Activated CD8-positive, alpha-beta T cell treated with anti-CD3 and anti-CD28 coated beads for 36 hours (primary cell): Measurements from ENCODE around the gene HSD17B3. TPM values are rescaled to one million over a fixed set of nuclear protein-coding genes. Genes with fewer than 3 reads are reported as not detected.
"Not testable (repeated sequence)": the region's sequence is repeated elsewhere in the genome, so short reads cannot be mapped to it uniquely, and the experiment has no call there.

Experiments
- ATAC-seq: fragments of 200-7000 bp; cut with Tn5 transposase; one replicate; pipeline ENCODE4 v1.10.0; 2021; ENCODE audit warnings: mild to moderate bottlenecking, moderate library complexity
- CTCF ChIA-PET: fragments of 350-600 bp; sonication (Branson Sonifier 250); formaldehyde crosslinking; loops from one replicate; lab custom pipeline; 2021; ENCODE audit warnings: antibody characterized with exemption; lab: Charles Lee
- POLR2A ChIA-PET: fragments of 350-600 bp; sonication (Branson Sonifier 250); formaldehyde crosslinking; loops from one replicate; lab custom pipeline; 2021; ENCODE audit warnings: antibody characterized with exemption; lab: Charles Lee
- DNase-seq: peaks from one replicate; pipeline ENCODE4 v3.0.0-alpha.2; 2020
- H3K27ac Mint-ChIP-seq: one replicate; pipeline ENCODE4 v1.8.0; 2021; ENCODE audit warnings: mild to moderate bottlenecking, mixed read lengths
- H3K27me3 Mint-ChIP-seq: one replicate; pipeline ENCODE4 v1.8.0; 2021; ENCODE audit warnings: mixed read lengths
- H3K36me3 Mint-ChIP-seq: one replicate; pipeline ENCODE4 v1.8.0; 2021; ENCODE audit warnings: low read depth, mixed read lengths
- H3K4me1 Mint-ChIP-seq: one replicate; pipeline ENCODE4 v1.8.0; 2021; ENCODE audit warnings: low read depth, mixed read lengths
- H3K4me3 Mint-ChIP-seq: one replicate; pipeline ENCODE4 v1.8.0; 2021; ENCODE audit warnings: mild to moderate bottlenecking, moderate library complexity, mixed read lengths
- H3K9me3 Mint-ChIP-seq: one replicate; pipeline ENCODE4 v1.8.0; 2021; ENCODE audit warnings: mixed read lengths
- CTCF ChIP-seq: fragments of 200-600 bp; IDR thresholded peaks from one replicate; pipeline ENCODE4 v1.8.0; 2022; ENCODE audit warnings: antibody characterized with exemption, mild to moderate bottlenecking
- intact Hi-C: fragments of 100-400 bp; cut with micrococcal nuclease; formaldehyde crosslinking; loops from one replicate; pipeline ENCODE4 v1.10.0; 2022
- total RNA-seq, 2 experiments: library from RNA; stranded (reverse); gene quantifications; one replicate each; pipeline ENCODE4 v1.2.3, GENCODE V29; 2021

The HSD17B3 gene
- total RNA-seq, 2 experiments from 2014 or later: not detected

- H3K4me3 Mint-ChIP-seq: no peak overlapping the region
- ChIA-PET CTCF (interaction anchor here (1.2 to 4.6 kb wide), 6 partner anchors 9 to 72 kb away, joined by 4 to 24 read pairs (median 6); no protein-coding TSS in a partner anchor), POLR2A (no interaction called here)
- H3K36me3 Mint-ChIP-seq: no peaks in the 10 kb centered on the region
- H3K27me3 Mint-ChIP-seq: peaks cover 46% of the 10 kb centered on the region
- no peak overlapping the region for H3K27ac Mint-ChIP-seq
- no peak for TF ChIP-seq CTCF
- ATAC-seq (no peak), DNase-seq (peak; percentile 22)
- intact Hi-C loops: no loop called here
- H3K4me1 Mint-ChIP-seq: peaks cover 14% of the 10 kb centered on the region
- H3K9me3 Mint-ChIP-seq: no peaks in the 10 kb centered on the region
These were observed 56.6 kb downstream of the HSD17B3 start for GRCh38 chr9:96245399-96245798.

DNA sequence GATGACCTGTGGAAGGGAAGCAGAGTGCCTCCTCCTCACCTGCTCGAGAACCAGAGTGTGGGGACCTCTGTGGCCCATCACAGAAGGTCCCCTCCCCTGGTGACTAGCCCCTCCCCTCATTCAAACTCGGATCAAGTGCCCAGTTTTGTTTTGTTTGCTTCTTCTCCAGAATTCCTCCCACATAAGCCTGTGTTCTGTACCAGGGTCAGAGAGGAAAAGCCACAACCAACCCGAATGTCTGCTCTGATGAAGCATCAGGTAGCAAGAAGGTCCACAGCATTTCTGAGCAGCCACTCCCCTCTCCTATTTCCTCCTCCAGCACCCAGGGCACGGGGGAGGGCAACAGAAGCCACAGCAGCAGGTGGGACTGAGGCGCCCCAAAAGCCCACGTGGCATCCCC lies 58.2 kb downstream of the HSD17B3 start:
- H3K4me3 Mint-ChIP-seq: no peak overlapping the region
- ATAC-seq (no peak), DNase-seq (no peak)
- H3K27ac Mint-ChIP-seq: no peak overlapping the region
- POLR2A ChIA-PET: interaction anchor here (1.9 kb wide), 1 partner anchor 16 kb away, joined by 4 read pairs; no protein-coding TSS in a partner anchor
- H3K27me3 Mint-ChIP-seq: peaks cover 54% of the 10 kb centered on the region
- intact Hi-C loops: no loop called here
- TF ChIP-seq CTCF: no peak
- H3K4me1 Mint-ChIP-seq: peaks cover 14% of the 10 kb centered on the region
- no peaks in the 10 kb centered on the region for H3K36me3 Mint-ChIP-seq
- CTCF ChIA-PET: interaction anchor here (1.4 to 4.6 kb wide), 2 partner anchors 11 to 73 kb away, joined by 3 to 24 read pairs; no protein-coding TSS in a partner anchor
- H3K9me3 Mint-ChIP-seq: no peaks in the 10 kb centered on the region

DNA sequence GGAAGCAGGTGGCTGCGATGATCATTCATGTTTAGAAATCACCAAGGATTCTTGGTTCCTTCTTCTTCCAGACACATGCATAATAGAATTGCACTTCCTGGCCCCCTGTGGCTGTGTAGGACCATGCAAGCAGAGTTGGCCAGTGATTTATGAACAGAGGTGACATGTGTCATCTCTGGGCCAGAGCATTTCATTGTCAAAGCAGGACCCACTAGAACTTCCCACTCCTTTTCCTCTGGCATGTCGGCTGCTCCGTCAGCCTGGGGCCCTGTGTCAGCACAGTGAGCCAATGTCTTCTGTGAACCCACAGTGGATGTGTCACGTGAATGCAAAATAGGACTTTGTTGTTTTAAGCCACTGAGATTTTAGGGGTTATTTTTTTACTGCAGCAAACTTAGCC lies 59.2 kb downstream of the HSD17B3 start:
- Mint-ChIP-seq H3K36me3 (no peaks in the 10 kb centered on the region), H3K9me3 (no peaks in the 10 kb centered on the region), H3K27me3 (peaks cover 53% of the 10 kb centered on the region), H3K4me3 (no peak overlapping the region), H3K4me1 (peaks cover 14% of the 10 kb centered on the region), H3K27ac (no peak overlapping the region)
- POLR2A ChIA-PET: interaction anchor here (1.9 kb wide), 1 partner anchor 17 kb away, joined by 4 read pairs; no protein-coding TSS in a partner anchor
- ATAC-seq (no peak), DNase-seq (no peak)
- intact Hi-C loops: no loop called here
- CTCF ChIA-PET: interaction anchor here (1.4 to 4.6 kb wide), 2 partner anchors 10 to 74 kb away, joined by 3 to 24 read pairs; no protein-coding TSS in a partner anchor
- no peak for TF ChIP-seq CTCF

DNA sequence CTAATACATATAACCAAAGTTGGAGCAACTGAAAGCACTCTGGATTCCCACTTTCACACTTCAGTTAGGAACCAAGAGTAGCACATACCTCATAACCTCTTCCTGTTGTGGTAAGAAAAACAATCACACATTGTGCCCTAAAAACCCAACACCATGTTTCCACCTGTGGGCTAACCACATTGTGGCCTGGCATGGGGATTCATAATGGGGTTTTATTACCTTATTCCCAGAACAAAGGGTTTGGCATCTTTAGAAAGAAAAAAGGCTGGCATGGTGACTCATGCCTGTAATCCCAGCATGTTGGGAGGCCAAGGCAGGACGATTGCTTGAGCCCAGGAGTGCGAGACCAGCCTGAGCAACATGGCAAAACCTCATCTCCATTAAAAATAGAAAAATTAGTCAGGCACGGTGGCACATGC lies 60.6 kb downstream of the HSD17B3 start:
- intact Hi-C loops: no loop called here
- ATAC-seq (peak; percentile 72), DNase-seq (peak; percentile 81)
- peak overlapping the region; percentile 36 for H3K4me3 Mint-ChIP-seq
- CTCF ChIA-PET: no interaction called here
- peaks cover 14% of the 10 kb centered on the region for H3K4me1 Mint-ChIP-seq
- no peak for TF ChIP-seq CTCF
- no peaks in the 10 kb centered on the region for H3K36me3 Mint-ChIP-seq
- no peaks in the 10 kb centered on the region for H3K9me3 Mint-ChIP-seq
- POLR2A ChIA-PET: no interaction called here
- peaks cover 61% of the 10 kb centered on the region for H3K27me3 Mint-ChIP-seq
- H3K27ac Mint-ChIP-seq: peak overlapping the region; percentile 60

DNA sequence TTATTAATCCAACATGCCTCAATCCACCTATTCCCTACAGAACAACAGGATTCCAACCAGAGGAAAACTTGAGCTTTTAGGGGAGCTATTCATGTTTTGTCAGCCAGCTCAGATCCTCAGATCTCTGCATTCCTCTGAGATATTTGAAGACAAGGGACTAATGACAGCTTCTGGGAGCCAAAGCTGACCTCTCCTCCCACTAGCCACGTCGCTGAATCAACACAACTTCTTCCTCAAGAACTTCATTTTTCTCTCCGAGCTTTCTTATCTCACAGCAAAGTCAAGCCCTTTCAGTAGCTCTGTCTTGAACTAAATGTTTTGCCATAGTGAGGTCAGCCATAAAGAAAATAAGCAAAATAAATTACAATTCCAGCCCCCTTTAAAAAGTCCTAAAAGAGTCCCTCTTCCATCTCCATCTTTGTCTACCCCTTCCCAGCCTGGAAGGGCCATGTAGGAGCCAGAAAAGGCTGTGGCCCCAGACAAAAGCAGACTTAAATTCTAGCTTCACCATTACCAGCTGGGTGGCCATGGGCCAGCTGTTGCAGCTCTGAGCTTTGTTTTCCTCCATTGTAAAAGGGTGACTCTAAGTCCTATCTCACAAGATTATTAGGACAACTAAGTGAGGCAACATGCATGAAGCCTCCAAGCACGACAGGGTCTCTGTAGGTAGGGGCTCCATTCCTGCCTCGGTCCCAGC lies 65.0 kb downstream of the HSD17B3 start:
- CTCF ChIA-PET: interaction anchor here (1.1 to 2.4 kb wide), 4 partner anchors 9 to 80 kb away, joined by 3 to 8 read pairs (median 4); no protein-coding TSS in a partner anchor
- peaks cover 59% of the 10 kb centered on the region for H3K27me3 Mint-ChIP-seq
- DNase-seq: no peak
- no peak for TF ChIP-seq CTCF
- ATAC-seq: no peak
- intact Hi-C loops: no loop called here
- H3K4me1 Mint-ChIP-seq: peaks cover 14% of the 10 kb centered on the region
- no peak overlapping the region for H3K4me3 Mint-ChIP-seq
- no peaks in the 10 kb centered on the region for H3K36me3 Mint-ChIP-seq
- POLR2A ChIA-PET: interaction anchor here (0.7 kb wide), 1 partner anchor 9 kb away, joined by 3 read pairs; no protein-coding TSS in a partner anchor
- H3K9me3 Mint-ChIP-seq: no peaks in the 10 kb centered on the region
- no peak overlapping the region for H3K27ac Mint-ChIP-seq

- POLR2A ChIA-PET, H3K4me1 Mint-ChIP-seq, ATAC-seq, H3K27ac Mint-ChIP-seq, intact Hi-C loops, DNase-seq, H3K4me3 Mint-ChIP-seq, H3K36me3 Mint-ChIP-seq, H3K9me3 Mint-ChIP-seq: not testable (repeated sequence)
- H3K27me3 Mint-ChIP-seq: peaks cover 58% of the 10 kb centered on the region
- CTCF ChIA-PET: interaction anchor here (1.1 to 2.4 kb wide), 4 partner anchors 8 to 81 kb away, joined by 3 to 8 read pairs (median 4); no protein-coding TSS in a partner anchor
These were observed 65.6 kb downstream of the HSD17B3 start for GRCh38 chr9:96236337-96236736.
